Activated naive CD4-positive, alpha-beta T cell treated with anti-CD3 and anti-CD28 coated beads, Interleukin-2, amount 50 U/mL, for 24 hours (primary cell): Measurements from ENCODE around the gene DNAAF3.
"Not testable (repeated sequence)": the region's sequence is repeated elsewhere in the genome, so short reads cannot be mapped to it uniquely, and the experiment has no call there.

Experiments used
- H3K27ac Mint-ChIP-seq: one replicate; pipeline ENCODE4 v1.8.0; 2021; ENCODE audit warnings: mild to moderate bottlenecking, mixed read lengths
- H3K27me3 Mint-ChIP-seq: one replicate; pipeline ENCODE4 v1.8.0; 2021; ENCODE audit warnings: mixed read lengths
- H3K36me3 Mint-ChIP-seq: one replicate; pipeline ENCODE4 v1.8.0; 2021; ENCODE audit warnings: mixed read lengths
- H3K4me1 Mint-ChIP-seq: one replicate; pipeline ENCODE4 v1.8.0; 2021; ENCODE audit warnings: mixed read lengths
- H3K4me3 Mint-ChIP-seq: one replicate; pipeline ENCODE4 v1.8.0; 2021; ENCODE audit warnings: mild to moderate bottlenecking, mixed read lengths
- H3K9me3 Mint-ChIP-seq: one replicate; pipeline ENCODE4 v1.8.0; 2021; ENCODE audit warnings: mixed read lengths

The DNAAF3 gene

DNA sequence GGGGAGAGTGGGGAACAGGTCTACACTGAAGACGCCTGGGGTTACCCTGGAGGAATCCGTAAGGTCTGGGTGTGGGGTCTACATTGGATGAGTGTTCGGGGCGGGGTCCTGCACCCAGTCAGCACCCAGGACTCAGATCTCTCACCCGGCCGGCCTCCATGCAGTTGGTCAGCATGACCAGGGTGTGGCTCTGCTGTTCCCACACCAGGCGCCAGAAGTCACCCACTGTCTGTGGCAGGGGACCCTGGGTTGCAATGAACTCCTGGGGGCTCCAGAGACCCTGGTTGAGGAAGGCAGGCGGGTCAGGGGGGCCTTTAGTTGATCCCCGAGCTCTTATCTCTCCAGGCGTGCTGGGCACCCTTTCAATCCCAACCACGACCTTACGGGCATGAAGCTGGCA is 19.7 kb upstream of the DNAAF3 start:
- Mint-ChIP-seq H3K36me3 (no peaks in the 10 kb centered on the region), H3K9me3 (no peaks in the 10 kb centered on the region), H3K27me3 (peaks cover 12% of the 10 kb centered on the region), H3K4me1 (peaks cover 7% of the 10 kb centered on the region), H3K4me3 (no peak overlapping the region), H3K27ac (no peak overlapping the region)

DNA sequence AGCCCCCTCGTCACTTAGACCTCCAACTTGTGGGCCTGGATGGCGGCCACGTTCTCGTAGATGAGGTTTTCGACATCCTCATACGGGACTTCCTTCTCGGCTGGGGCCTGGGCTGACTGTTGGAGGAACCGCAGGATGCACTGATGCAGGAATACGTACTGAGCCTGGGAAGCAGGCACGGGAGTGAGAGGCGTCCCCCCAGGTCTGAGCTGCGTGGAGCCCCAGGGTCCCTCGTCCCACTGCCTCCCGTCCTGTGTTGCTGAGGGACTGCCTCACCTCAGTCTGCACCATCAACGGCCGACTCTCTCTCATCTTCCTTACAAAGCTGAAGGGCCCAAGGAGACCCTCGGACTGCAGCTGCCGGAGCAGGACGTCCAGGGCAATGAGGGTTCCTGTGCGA is 15.3 kb upstream of the DNAAF3 start:
- Mint-ChIP-seq H3K4me1 (peaks cover 25% of the 10 kb centered on the region), H3K36me3 (no peaks in the 10 kb centered on the region), H3K9me3 (no peaks in the 10 kb centered on the region), H3K27ac (no peak overlapping the region), H3K27me3 (peaks cover 30% of the 10 kb centered on the region), H3K4me3 (no peak overlapping the region)

DNA sequence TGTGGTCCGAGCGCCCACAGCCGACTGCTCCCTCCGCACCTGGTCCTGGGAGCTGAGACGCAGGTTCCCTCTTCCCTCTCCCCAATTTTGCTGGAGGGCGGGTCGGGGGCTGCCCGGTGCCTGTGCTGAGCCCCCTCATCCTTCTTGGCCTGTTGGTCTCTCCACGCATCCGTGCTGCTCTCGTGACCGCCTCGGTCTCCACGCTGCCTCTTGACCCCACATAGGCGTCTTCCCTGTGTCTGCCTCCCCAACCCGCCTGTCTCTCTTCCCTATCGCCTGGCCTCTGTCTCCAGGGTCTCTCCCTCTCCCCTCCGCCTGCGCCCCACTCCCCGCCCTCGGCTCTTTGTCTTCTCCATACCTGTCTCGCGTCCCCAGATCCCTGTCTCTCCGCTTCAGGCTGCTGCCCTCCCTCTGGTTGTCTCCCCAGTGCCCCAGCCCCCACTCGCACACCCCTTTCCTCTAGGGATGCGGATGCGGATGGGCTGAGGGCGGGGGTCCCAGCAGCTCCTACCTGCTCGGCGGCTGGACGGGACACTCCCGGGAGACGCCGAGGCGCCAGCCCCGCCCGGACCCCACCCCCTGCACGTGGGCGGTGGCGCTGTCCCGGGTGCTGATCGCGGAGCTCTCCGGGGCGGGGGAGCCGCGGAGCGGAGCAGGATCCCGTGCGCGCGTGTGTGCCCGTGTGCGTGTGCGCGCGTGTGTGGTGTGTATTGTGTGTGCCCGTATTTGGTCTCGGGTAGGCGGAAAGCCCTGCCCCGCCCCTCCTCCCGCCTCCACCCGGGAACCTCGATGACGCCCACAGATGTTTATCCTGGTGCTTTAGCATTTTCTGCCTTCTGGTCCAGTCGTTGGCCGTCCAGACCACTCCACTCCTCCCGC is 13.4 kb upstream of the DNAAF3 start, which contains the start of gene SYT5:
Gene SYT5, minus strand, starts transcription at position 684 of the 879 bp plus-strand sequence. CDS start 1,248 bp downstream, outside the sequence.
- H3K4me3 Mint-ChIP-seq: peak within 1 kb of the TSS; percentile 72
- H3K27ac Mint-ChIP-seq: peak within 1 kb of the TSS; percentile 8
- no peaks in the 10 kb centered on the region for H3K9me3 Mint-ChIP-seq
- H3K4me1 Mint-ChIP-seq: peaks cover 25% of the 10 kb centered on the region
- no peaks in the 10 kb centered on the region for H3K36me3 Mint-ChIP-seq
- peaks cover 38% of the 10 kb centered on the region for H3K27me3 Mint-ChIP-seq

GRCh38 chr19:55178781-55179599 is 12.6 kb upstream of the DNAAF3 start:
- H3K9me3 Mint-ChIP-seq: no peaks in the 10 kb centered on the region
- H3K27me3 Mint-ChIP-seq: peaks cover 43% of the 10 kb centered on the region
- peak overlapping the region; percentile 8 for H3K27ac Mint-ChIP-seq

GRCh38 chr19:55176076-55176475 is 9.7 kb upstream of the DNAAF3 start:
- no peak overlapping the region for H3K27ac Mint-ChIP-seq
- peaks cover 51% of the 10 kb centered on the region for H3K27me3 Mint-ChIP-seq
- peaks cover 46% of the 10 kb centered on the region for H3K4me1 Mint-ChIP-seq
- no peak overlapping the region for H3K4me3 Mint-ChIP-seq
- H3K9me3 Mint-ChIP-seq: no peaks in the 10 kb centered on the region
- no peaks in the 10 kb centered on the region for H3K36me3 Mint-ChIP-seq

More at GRCh38 chr19:55178781-55179599, 12.6 kb upstream of the DNAAF3 start:
- H3K4me3 Mint-ChIP-seq: peak overlapping the region; percentile 65
- no peaks in the 10 kb centered on the region for H3K36me3 Mint-ChIP-seq
- peaks cover 30% of the 10 kb centered on the region for H3K4me1 Mint-ChIP-seq

DNA sequence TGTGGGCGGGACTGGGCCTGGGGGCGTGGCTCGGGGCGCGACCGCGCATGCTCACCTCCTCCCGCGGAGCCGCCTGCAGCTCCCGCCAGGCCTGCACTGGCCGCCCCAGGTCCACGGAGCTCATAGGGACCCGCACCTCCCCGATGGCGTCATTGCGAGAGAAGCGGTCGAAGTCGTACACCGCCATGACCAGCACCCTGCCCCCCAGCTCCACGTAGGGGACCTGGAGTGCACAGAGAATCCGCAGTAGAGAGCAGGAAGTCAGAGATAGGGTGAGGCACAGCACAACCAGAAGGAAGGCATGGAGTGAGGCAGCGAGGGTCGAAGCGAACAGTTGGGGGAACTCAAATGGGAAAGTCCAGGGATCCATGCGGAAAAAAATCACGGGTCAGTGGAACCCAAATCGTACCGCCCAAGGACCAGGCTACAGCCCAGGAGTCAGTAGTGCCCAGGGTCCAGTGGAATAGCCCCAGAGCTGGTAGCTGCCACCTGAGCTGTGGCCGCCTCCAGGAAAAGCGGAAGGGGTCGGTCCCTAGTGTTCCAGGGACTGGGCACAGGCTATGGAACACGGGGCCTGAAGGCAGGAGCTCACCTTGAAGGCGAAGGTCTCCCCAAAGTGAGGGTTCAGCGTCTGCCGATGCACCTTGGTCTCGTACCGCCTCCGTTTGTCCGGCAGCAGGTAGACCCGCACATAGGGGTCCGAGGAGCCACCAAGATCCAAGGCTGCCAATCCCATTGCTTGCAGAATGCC is 8.9 kb upstream of the DNAAF3 start:
- Mint-ChIP-seq H3K36me3 (no peaks in the 10 kb centered on the region), H3K4me1 (peaks cover 40% of the 10 kb centered on the region), H3K27ac (no peak overlapping the region), H3K4me3 (no peak overlapping the region), H3K27me3 (peaks cover 50% of the 10 kb centered on the region), H3K9me3 (no peaks in the 10 kb centered on the region)

DNA sequence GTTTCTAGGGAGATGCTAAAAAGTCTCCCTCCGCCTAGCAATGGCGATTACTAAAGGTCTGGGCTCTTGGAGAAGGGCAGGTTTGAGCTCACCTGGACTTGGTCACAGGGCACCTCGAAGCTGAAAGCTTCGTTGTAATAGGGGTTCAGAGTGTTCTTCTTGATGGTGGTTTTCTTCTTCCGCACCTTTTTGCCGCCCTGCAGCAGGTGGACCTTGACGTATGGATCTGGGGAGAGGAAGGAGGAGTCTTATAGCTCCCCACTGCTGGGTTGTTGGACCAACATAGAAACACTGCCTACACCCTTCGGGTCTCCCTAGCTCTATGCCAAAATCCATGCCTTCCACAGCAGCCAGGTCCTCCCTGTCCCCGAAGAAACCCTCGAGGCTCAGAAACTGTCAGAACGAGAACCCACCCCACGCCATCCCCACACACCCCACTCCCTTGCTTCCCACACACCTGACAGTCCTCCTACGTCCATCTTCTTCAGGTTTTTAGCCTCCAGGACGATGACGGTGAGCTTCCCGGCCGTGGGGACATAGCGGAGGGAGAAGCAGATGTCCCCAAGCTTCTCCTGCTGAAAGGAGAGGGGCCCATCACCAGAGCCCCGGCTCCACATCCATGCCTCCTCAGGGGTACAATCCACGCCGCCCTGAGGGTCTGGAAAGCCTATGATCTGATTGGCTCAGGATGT is 8.2 kb upstream of the DNAAF3 start:
- Mint-ChIP-seq H3K27me3 (peaks cover 54% of the 10 kb centered on the region), H3K27ac (no peak overlapping the region), H3K9me3 (no peaks in the 10 kb centered on the region), H3K36me3 (no peaks in the 10 kb centered on the region), H3K4me1 (peaks cover 34% of the 10 kb centered on the region), H3K4me3 (no peak overlapping the region)

- Mint-ChIP-seq H3K27ac (no peak overlapping the region), H3K9me3 (no peaks in the 10 kb centered on the region), H3K4me3 (peak overlapping the region; percentile 57), H3K4me1 (peaks cover 30% of the 10 kb centered on the region), H3K36me3 (no peaks in the 10 kb centered on the region), H3K27me3 (peaks cover 57% of the 10 kb centered on the region)
Measured at GRCh38 chr19:55173714-55174409, 7.4 kb upstream of the DNAAF3 start.

DNA sequence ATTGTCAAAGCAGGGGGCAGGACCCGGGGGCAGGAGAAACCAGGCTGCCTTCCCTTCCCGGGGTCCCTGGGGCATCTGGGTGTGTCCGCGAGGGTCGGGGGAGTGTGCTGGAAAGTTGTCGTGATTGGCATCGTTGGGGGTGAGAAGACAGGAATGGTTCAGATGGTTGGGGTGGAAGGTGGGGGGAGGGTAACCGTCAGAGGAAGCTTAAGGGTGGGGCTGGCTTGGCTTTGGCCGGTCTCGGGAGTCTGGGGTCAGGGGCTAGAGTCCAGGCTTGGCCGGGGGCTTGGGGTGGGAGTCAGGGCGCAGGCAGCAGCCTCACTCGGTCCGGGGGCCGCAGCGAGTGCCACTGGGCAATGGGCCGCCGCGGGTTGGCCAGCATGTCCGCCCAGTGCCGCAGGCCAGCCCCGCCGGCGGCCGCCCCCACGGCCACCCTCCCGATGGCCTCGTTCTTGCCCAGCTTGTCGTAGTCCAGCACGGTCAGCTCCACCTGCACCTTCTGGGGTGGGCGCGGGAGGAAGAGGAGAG is 6.8 kb upstream of the DNAAF3 start:
- Mint-ChIP-seq H3K27ac (no peak overlapping the region), H3K4me1 (peaks cover 24% of the 10 kb centered on the region), H3K4me3 (peak overlapping the region; percentile 57), H3K36me3 (no peaks in the 10 kb centered on the region), H3K27me3 (peaks cover 55% of the 10 kb centered on the region), H3K9me3 (no peaks in the 10 kb centered on the region)

- no peaks in the 10 kb centered on the region for H3K9me3 Mint-ChIP-seq
Measured at GRCh38 chr19:55172741-55173140, 6.3 kb upstream of the DNAAF3 start.

DNA sequence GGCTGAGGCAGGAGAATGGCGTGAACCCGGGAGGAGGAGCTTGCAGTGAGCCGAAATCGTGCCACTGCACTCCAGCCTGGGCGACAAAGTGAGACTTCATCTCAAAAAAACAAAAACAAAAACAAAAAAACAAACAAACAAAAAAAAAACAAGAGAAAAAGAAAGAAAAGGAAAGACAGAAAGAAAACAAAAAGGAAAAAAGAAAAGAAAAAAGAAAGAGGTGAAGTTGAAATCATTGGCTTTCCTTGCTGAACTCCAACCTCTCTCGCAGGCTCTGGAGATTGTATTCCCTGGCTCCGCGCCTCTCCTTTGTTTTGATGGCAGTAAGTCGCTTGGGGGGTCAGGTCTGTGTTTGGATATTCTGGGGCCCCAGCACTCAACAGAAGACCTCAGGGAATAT is 5.9 kb upstream of the DNAAF3 start:
- Mint-ChIP-seq H3K4me1 (peaks cover 22% of the 10 kb centered on the region), H3K27me3 (peaks cover 58% of the 10 kb centered on the region)
- H3K4me3 Mint-ChIP-seq, H3K27ac Mint-ChIP-seq, H3K36me3 Mint-ChIP-seq, H3K9me3 Mint-ChIP-seq: not testable (repeated sequence)

More at GRCh38 chr19:55172741-55173140, 6.3 kb upstream of the DNAAF3 start:
- Mint-ChIP-seq H3K4me1 (peaks cover 22% of the 10 kb centered on the region), H3K27me3 (peaks cover 56% of the 10 kb centered on the region), H3K4me3 (peak overlapping the region; percentile 47), H3K27ac (no peak overlapping the region), H3K36me3 (no peaks in the 10 kb centered on the region)

DNA sequence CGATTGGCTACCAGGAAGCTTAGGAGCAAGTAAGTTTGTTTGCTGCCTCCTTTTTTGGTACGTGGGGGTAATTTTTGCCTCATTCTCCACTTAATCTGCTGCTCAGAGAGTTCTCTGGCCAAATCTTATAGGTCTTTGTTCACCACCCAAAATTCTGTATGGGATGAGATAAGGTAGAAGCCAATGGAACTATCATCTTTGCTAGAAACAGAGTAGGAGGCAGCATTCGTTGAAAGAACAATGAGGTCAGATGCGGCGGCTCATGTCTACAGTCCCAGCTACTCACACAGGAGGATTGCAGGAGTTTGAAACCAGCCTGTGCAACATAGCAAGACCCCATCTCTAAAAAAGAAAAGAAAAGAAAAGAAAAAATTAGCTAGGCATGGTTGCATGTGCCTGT is 5.0 kb upstream of the DNAAF3 start:
- Mint-ChIP-seq H3K27me3 (peaks cover 61% of the 10 kb centered on the region), H3K4me3 (peak overlapping the region; percentile 57)

GRCh38 chr19:55169136-55169535 is 2.7 kb upstream of the DNAAF3 start:
- Mint-ChIP-seq H3K27ac (peak overlapping the region; percentile 4), H3K4me3 (no peak overlapping the region), H3K9me3 (no peaks in the 10 kb centered on the region)

More for the DNA sequence above, 5.0 kb upstream of the DNAAF3 start:
- peaks cover 4% of the 10 kb centered on the region for H3K36me3 Mint-ChIP-seq
- H3K9me3 Mint-ChIP-seq: no peaks in the 10 kb centered on the region
- H3K4me1 Mint-ChIP-seq: peaks cover 30% of the 10 kb centered on the region
- H3K27ac Mint-ChIP-seq: no peak overlapping the region

GRCh38 chr19:55165952-55166529 is 372 bp downstream of the DNAAF3 start:
- Mint-ChIP-seq H3K4me3 (peak overlapping the region; percentile 61), H3K4me1 (peaks cover 10% of the 10 kb centered on the region), H3K36me3 (peaks cover 4% of the 10 kb centered on the region), H3K9me3 (no peaks in the 10 kb centered on the region), H3K27ac (peak overlapping the region; percentile 1), H3K27me3 (peaks cover 50% of the 10 kb centered on the region)

More at GRCh38 chr19:55169136-55169535, 2.7 kb upstream of the DNAAF3 start:
- Mint-ChIP-seq H3K36me3 (peaks cover 4% of the 10 kb centered on the region), H3K27me3 (peaks cover 58% of the 10 kb centered on the region), H3K4me1 (peaks cover 28% of the 10 kb centered on the region)
